ENCODE data around the gene NELL1. TPM values are rescaled to one million over a fixed set of nuclear protein-coding genes. Genes with fewer than 3 reads are reported as not detected.

NELL1 gene
- total RNA-seq, 2 donors from 2014 or later: 0.09 to 0.11 TPM

DNA sequence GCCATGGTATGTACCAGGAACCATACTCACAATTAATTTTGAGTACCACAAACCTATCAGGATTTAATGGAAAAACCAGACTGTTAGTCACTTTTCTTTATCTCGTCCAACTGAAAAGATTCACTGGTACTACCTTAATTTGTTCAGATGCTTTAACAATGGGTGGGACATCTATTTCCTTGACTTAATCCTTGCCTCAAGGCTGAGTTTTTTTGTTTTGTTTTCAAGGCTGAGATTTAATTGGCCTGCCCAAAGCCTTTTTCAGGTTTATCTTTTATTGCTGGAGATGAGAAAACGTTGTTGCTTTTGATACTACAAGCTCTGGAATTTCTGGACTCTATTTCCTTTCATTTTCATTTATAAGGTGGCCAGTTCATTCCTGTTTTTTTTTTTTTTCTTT lies 50.4 kb downstream of the NELL1 start:
- H3K4me3 Mint-ChIP-seq: no peak overlapping the region
- DNase-seq: no peak
- no peaks in the 10 kb centered on the region for H3K36me3 ChIP-seq (ENCODE audit: control insufficient read depth, insufficient read depth, low read length)
- H3K4me3 ChIP-seq (ENCODE audit: low read length): no peak overlapping the region
- no peaks in the 10 kb centered on the region for H3K27me3 ChIP-seq (ENCODE audit: control insufficient read depth, insufficient read depth, low read length, poor library complexity, severe bottlenecking)
- no peaks in the 10 kb centered on the region for H3K36me3 Mint-ChIP-seq (ENCODE audit: low read depth)
- 89 to 100% methylated on average over 1 to 2 of the region's 2 CpGs for WGBS, 2 experiments (ENCODE audit: insufficient coverage in 1 of 2, insufficient read length in 1 of 2)
- H3K9ac ChIP-seq (ENCODE audit: extremely low read depth, low read length, poor library complexity, severe bottlenecking): no peak overlapping the region
- H3K9me3 Mint-ChIP-seq: no peaks in the 10 kb centered on the region
- H3K27ac Mint-ChIP-seq: no peak overlapping the region
- H3K27me3 Mint-ChIP-seq (ENCODE audit: insufficient read depth): no peaks in the 10 kb centered on the region
- H3K4me1 Mint-ChIP-seq: peaks cover 3% of the 10 kb centered on the region
- H3K27ac ChIP-seq (ENCODE audit: low read depth, low read length): no peak overlapping the region
- no peaks in the 10 kb centered on the region for H3K4me1 ChIP-seq (ENCODE audit: control insufficient read depth, insufficient read depth, low read length)
- H3K9me3 ChIP-seq (ENCODE audit: control insufficient read depth, low read length): no peaks in the 10 kb centered on the region
- TF ChIP-seq, protein P1, sequence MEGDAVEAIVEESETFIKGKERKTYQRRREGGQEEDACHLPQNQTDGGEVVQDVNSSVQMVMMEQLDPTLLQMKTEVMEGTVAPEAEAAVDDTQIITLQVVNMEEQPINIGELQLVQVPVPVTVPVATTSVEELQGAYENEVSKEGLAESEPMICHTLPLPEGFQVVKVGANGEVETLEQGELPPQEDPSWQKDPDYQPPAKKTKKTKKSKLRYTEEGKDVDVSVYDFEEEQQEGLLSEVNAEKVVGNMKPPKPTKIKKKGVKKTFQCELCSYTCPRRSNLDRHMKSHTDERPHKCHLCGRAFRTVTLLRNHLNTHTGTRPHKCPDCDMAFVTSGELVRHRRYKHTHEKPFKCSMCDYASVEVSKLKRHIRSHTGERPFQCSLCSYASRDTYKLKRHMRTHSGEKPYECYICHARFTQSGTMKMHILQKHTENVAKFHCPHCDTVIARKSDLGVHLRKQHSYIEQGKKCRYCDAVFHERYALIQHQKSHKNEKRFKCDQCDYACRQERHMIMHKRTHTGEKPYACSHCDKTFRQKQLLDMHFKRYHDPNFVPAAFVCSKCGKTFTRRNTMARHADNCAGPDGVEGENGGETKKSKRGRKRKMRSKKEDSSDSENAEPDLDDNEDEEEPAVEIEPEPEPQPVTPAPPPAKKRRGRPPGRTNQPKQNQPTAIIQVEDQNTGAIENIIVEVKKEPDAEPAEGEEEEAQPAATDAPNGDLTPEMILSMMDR (conservative IDR thresholded peaks at IDR 0.05): no peak

DNA sequence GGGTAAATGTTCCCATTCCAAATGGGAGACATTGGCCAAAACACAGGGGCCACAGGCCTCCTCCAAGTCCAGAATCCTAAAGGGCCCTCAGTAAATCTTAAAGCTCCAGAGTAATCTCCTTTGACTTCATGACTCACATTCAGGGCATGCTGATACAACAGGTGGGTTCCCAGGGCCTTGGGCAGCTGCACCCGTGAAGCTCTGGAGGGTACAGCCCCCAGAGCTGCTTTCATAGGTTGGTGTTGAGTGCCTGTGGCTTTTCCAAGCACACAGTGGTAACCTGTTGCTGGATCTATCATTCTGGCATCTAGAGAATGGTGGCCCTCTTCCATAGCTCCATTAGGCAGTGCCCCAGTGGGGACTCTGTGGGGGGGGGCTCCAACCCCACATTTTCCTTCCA lies 54.0 kb downstream of the NELL1 start:
- TF ChIP-seq, protein P1 (conservative IDR thresholded peaks at IDR 0.05): no peak
- Histone ChIP-seq H3K4me1 (ENCODE audit: control insufficient read depth, insufficient read depth, low read length) (no peaks in the 10 kb centered on the region), H3K9me3 (ENCODE audit: control insufficient read depth, low read length) (no peaks in the 10 kb centered on the region), H3K27me3 (ENCODE audit: control insufficient read depth, insufficient read depth, low read length, poor library complexity, severe bottlenecking) (no peaks in the 10 kb centered on the region), H3K9ac (ENCODE audit: extremely low read depth, low read length, poor library complexity, severe bottlenecking) (no peak overlapping the region), H3K4me3 (ENCODE audit: low read length) (no peak overlapping the region), H3K27ac (ENCODE audit: low read depth, low read length) (no peak overlapping the region), H3K36me3 (ENCODE audit: control insufficient read depth, insufficient read depth, low read length) (no peaks in the 10 kb centered on the region)
- H3K9me3 Mint-ChIP-seq: no peaks in the 10 kb centered on the region
- H3K36me3 Mint-ChIP-seq (ENCODE audit: low read depth): no peaks in the 10 kb centered on the region
- no peaks in the 10 kb centered on the region for H3K27me3 Mint-ChIP-seq (ENCODE audit: insufficient read depth)
- H3K27ac Mint-ChIP-seq: no peak overlapping the region
- peaks cover 3% of the 10 kb centered on the region for H3K4me1 Mint-ChIP-seq
- 68 to 100% methylated on average over 1 of the region's 1 CpG for WGBS, 2 experiments (ENCODE audit: insufficient coverage in 1 of 2, insufficient read length in 1 of 2)
- DNase-seq: no peak
- no peak overlapping the region for H3K4me3 Mint-ChIP-seq

DNA sequence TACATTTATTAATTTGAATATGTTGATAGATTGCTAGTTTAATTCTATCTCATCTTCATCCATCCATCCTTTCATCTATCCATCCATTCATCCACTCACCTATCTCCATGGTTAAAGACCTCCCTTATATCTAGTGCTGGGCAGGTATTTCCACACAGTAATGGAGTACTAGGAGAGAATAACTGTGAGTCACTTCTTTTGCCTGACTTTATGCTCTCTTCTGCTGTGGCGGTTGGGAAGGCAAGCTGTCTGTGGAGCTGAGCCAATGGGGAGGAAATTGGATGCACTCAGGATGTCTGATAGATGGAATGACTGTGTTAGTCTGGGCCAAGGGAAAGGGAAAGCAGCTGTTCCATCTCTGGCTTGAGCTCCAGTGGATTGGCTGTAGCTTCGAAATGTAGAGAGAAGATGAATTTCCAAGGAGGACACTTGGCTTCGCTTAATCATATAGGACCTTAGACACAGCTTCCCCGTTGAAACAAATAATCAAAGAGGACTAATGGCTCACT lies 60.3 kb downstream of the NELL1 start:
- Histone ChIP-seq H3K9me3 (ENCODE audit: control insufficient read depth, low read length) (no peaks in the 10 kb centered on the region), H3K27me3 (ENCODE audit: control insufficient read depth, insufficient read depth, low read length, poor library complexity, severe bottlenecking) (no peaks in the 10 kb centered on the region), H3K4me3 (ENCODE audit: low read length) (no peak overlapping the region), H3K9ac (ENCODE audit: extremely low read depth, low read length, poor library complexity, severe bottlenecking) (no peak overlapping the region), H3K36me3 (ENCODE audit: control insufficient read depth, insufficient read depth, low read length) (no peaks in the 10 kb centered on the region), H3K4me1 (ENCODE audit: control insufficient read depth, insufficient read depth, low read length) (no peaks in the 10 kb centered on the region), H3K27ac (ENCODE audit: low read depth, low read length) (no peak overlapping the region)
- no peaks in the 10 kb centered on the region for H3K36me3 Mint-ChIP-seq (ENCODE audit: low read depth)
- 82 to 92% methylated on average over 3 to 4 of the region's 4 CpGs for WGBS, 2 experiments (ENCODE audit: insufficient coverage in 1 of 2, insufficient read length in 1 of 2)
- no peaks in the 10 kb centered on the region for H3K27me3 Mint-ChIP-seq (ENCODE audit: insufficient read depth)
- DNase-seq: no peak
- TF ChIP-seq, protein P1 (conservative IDR thresholded peaks at IDR 0.05): no peak
- no peak overlapping the region for H3K4me3 Mint-ChIP-seq
- H3K27ac Mint-ChIP-seq: no peak overlapping the region
- H3K4me1 Mint-ChIP-seq: no peaks in the 10 kb centered on the region
- no peaks in the 10 kb centered on the region for H3K9me3 Mint-ChIP-seq
